ENCODE measurements around the gene RSRC2.

RSRC2 gene

DNA sequence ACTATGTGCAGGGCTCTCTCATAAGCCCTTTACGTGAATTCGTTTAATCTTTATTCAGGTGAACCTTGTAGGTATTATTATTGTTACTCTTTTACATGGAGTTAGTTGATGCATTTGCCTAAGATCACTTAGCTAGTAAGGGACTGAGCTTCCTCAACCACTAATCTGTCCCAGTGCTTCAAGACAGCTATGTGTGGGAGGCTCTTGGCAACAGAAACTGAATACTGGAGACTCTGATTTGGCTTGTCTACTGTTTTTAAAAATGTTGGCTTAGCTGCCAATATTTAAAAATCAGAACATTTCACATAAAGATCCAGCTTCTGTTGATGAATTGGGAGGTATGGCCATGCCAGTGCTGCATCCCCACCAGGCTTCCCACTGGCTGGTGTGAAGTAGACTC is 7.1 kb upstream of the RSRC2 start:
- TF ChIP-seq, protein P1, sequence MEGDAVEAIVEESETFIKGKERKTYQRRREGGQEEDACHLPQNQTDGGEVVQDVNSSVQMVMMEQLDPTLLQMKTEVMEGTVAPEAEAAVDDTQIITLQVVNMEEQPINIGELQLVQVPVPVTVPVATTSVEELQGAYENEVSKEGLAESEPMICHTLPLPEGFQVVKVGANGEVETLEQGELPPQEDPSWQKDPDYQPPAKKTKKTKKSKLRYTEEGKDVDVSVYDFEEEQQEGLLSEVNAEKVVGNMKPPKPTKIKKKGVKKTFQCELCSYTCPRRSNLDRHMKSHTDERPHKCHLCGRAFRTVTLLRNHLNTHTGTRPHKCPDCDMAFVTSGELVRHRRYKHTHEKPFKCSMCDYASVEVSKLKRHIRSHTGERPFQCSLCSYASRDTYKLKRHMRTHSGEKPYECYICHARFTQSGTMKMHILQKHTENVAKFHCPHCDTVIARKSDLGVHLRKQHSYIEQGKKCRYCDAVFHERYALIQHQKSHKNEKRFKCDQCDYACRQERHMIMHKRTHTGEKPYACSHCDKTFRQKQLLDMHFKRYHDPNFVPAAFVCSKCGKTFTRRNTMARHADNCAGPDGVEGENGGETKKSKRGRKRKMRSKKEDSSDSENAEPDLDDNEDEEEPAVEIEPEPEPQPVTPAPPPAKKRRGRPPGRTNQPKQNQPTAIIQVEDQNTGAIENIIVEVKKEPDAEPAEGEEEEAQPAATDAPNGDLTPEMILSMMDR (IDR thresholded peaks at IDR 0.05; ENCODE audit: low read depth, low read length, missing control alignments): no peak
- DNase-seq (ENCODE audit: low read depth): no peak
- no peak overlapping the region for H3K4me3 ChIP-seq (ENCODE audit: low read depth, low read length)
- in situ Hi-C loops (cut with HindIII; ENCODE audit: low sequenced_read_pairs): no loop called here

DNA sequence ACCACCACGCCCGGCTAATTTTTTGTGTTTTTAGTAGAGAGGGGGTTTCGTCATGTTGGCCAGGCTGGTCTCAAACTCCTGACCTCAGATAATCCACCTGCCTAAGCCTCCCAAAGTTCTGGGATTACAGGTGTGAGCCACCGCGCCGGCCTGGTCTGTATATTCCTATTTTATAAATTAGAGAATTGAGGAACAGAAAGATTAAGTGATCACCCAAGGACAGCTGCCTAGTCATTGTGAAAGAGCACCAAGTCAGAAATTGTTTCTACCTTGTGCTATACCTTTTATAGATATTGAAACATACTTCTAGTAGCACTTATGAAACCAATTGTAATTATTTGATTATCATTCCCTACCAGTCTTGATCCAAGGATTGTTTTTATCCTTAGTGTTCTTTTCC is 2.3 kb upstream of the RSRC2 start:
- in situ Hi-C loops (cut with HindIII; ENCODE audit: low sequenced_read_pairs): no loop called here
- H3K4me3 ChIP-seq (ENCODE audit: low read depth, low read length): no peak overlapping the region
- TF ChIP-seq, protein P1 (IDR thresholded peaks at IDR 0.05; ENCODE audit: low read depth, low read length, missing control alignments): no peak
- DNase-seq (ENCODE audit: low read depth): no peak

DNA sequence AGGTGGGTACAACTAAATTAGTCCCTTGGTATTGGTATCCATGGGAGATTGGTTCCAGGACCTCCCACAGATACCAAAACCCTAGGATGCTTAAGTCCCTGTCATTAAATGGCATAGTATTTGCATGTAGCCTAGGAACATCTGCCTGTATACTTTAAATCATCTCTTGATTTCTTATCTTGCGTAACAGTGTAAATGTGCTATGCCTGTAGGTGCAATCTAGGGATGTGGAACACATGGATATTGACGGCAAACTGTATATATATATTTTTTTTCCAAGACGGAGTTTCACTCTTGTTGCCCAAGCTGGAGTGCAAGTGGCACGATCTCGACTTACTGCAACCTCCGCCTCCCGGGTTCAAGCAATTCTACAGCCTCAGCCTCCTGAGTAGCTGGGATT is 1.8 kb upstream of the RSRC2 start:
- TF ChIP-seq, protein P1 (IDR thresholded peaks at IDR 0.05; ENCODE audit: low read depth, low read length, missing control alignments): no peak
- no peak overlapping the region for H3K4me3 ChIP-seq (ENCODE audit: low read depth, low read length)
- no peak for DNase-seq (ENCODE audit: low read depth)
- in situ Hi-C loops (cut with HindIII; ENCODE audit: low sequenced_read_pairs): no loop called here

DNA sequence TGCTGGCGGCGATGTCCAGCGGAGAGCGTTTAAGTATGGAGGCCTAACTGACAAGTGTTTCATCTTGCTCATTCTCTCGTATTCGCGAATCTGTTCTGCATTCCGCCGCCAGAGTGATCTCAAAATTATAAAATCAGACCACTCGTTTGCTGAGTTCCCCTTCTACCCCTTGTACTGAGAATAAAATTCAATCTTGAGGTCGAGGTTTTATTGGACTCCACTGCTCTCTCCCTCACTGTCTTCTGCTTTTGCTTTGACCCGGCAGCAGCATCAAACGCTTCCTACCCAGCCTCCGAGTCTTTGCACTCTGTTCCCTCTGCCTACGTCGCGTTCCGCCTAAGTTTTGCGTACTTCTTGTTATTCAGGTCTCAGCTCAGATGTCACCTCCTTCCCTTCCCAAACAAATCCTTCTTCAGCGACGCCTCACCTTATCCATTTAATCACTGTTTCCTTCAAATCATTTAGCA is 775 bp upstream of the RSRC2 start:
- TF ChIP-seq, protein P1 (IDR thresholded peaks at IDR 0.05; ENCODE audit: low read depth, low read length, missing control alignments): no peak
- DNase-seq (ENCODE audit: low read depth): no peak
- H3K4me3 ChIP-seq (ENCODE audit: low read depth, low read length): peak overlapping the region; percentile 94
- in situ Hi-C loops (cut with HindIII; ENCODE audit: low sequenced_read_pairs): no loop called here

DNA sequence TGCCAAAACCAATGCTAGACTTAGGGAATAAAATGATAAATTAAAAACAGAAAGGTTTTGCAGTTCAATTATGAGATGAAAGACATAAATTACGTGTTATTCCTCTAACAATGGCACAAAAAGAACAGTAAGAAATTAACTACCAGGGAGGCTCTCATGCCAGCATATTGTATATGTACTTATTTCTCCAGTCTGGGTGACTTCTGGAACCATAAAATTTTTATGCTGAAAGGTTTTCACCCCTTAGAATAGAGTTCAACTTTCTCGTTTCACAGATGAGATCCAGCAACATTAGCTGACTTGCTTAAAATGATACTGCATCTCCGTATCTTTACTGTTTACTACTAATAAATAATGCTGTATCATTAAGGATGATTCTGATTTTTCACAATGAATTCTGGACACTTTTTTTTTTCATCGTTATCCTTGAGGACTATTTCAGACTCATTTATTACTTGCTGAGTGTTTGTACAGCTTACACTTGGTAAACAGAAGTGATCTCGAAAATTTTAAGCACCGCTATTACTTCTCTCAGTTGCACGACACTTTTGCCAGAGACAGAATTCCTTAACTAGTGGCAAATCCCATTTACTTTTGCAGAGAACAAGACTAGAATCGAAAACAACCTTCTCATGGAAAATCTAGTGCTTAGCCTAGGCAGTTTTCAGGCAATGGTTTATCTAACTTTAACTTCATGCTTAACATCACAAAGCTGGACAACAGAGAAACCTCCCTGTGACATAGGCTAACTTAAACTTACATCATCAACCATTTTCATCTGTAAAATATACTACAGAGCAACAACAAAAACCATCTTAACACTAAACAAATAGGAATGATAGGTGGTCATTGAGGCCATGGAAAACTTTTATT is 2.7 kb downstream of the RSRC2 start:
- H3K4me3 ChIP-seq (ENCODE audit: low read depth, low read length): peak overlapping the region; percentile 94
- TF ChIP-seq, protein P1 (IDR thresholded peaks at IDR 0.05; ENCODE audit: low read depth, low read length, missing control alignments): no peak
- no peak for DNase-seq (ENCODE audit: low read depth)
- in situ Hi-C loops (cut with HindIII; ENCODE audit: low sequenced_read_pairs): no loop called here

DNA sequence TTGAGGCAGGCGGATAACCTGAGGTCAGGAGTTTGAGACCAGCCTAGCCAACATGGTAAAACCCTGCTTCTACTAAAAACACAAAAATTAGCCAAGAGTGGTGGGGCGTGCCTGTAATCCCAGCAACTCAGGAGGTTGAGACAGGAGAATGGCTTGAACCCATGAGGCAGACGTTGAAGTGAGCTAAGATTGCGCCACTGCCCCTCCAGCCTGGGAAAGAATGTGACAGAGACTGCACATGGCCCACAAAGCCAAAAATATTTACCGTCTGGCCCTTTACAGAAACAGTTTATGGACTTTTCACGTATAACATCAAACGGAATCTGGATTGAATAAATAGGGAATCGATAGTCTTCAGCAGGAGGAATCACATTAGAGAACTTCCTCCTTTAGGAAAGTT is 3.5 kb downstream of the RSRC2 start:
- TF ChIP-seq, protein P1 (IDR thresholded peaks at IDR 0.05; ENCODE audit: low read depth, low read length, missing control alignments): no peak
- H3K4me3 ChIP-seq (ENCODE audit: low read depth, low read length): peak overlapping the region; percentile 4
- in situ Hi-C loops (cut with HindIII; ENCODE audit: low sequenced_read_pairs): no loop called here
- no peak for DNase-seq (ENCODE audit: low read depth)
